GM12878 (cell line): ENCODE data around the gene MEGF6. TPM values are rescaled to one million over a fixed set of nuclear protein-coding genes. Genes with fewer than 3 reads are reported as not detected.

Source experiments
- ATAC-seq: fragments of 200-7000 bp; cut with Tn5 transposase; 3 replicates; pipeline ENCODE4 v1.9.1; 2020; ENCODE audit warnings: mild to moderate bottlenecking, moderate library complexity
- BruUV-seq: library from RNA; stranded (reverse); fragments of 400-500 nt; replicated peaks from 2 replicates; lab custom pipeline; 2021; lab: Mats Ljungman, UMichigan
- CTCF ChIA-PET: fragments of 300-600 bp; sonication (Branson Sonifier 250); formaldehyde crosslinking; extraction: SDS; loops from one replicate; lab custom pipeline; 2021; ENCODE audit warnings: inconsistent platforms; lab: Yijun Ruan, JAX
- POLR2A ChIA-PET: fragments of 350-600 bp; formaldehyde crosslinking; extraction: SDS; loops from one replicate; lab custom pipeline; 2021; ENCODE audit warnings: inconsistent platforms; lab: Charles Lee
- RAD21 ChIA-PET: fragments of 300-600 bp; sonication (Branson Sonifier 250); formaldehyde crosslinking; loops from one replicate; lab custom pipeline; 2023; ENCODE audit warnings: antibody characterized with exemption; ENCODE audit not compliant: unreplicated experiment; lab: Charles Lee
- SMC1A ChIA-PET: fragments of 300-600 bp; sonication (Branson Sonifier 250); formaldehyde crosslinking; loops from one replicate; lab custom pipeline; 2023; ENCODE audit not compliant: unreplicated experiment, uncharacterized antibody; lab: Charles Lee
- DNase-seq: peaks from one replicate; pipeline ENCODE4 v3.0.0-alpha.2; 2011; ENCODE audit warnings: low read depth, low spot score
- FAIRE-seq: peaks from 3 replicates; lab custom pipeline; 2011; peaks lifted over from hg19 to GRCh38; lab: Jason Lieb, UNC
- H2AFZ ChIP-seq: 2 replicates; pipeline ENCODE4 v1.6.0; 2011; ENCODE audit warnings: low read depth, low read length, control low read depth; ENCODE audit not compliant: control insufficient read depth
- H3K27ac ChIP-seq: 2 replicates; pipeline ENCODE4 v1.5.1; 2011; ENCODE audit warnings: control low read depth; ENCODE audit not compliant: control insufficient read depth, insufficient read depth
- H3K27me3 ChIP-seq, 2 experiments: replicated peaks in 1 of 2; 2 replicates each; pipeline versions ENCODE4 v1.6.0 to v1.6.1; 2011; ENCODE audit warnings: low read length in 1 of 2; ENCODE audit not compliant: control insufficient read depth in 2 of 2, insufficient read depth in 2 of 2
- H3K36me3 ChIP-seq, 2 experiments: 2 replicates each; pipeline ENCODE4 v1.5.1; 2011; ENCODE audit warnings: low read length in 1 of 2; ENCODE audit not compliant: control insufficient read depth in 2 of 2, insufficient read depth in 2 of 2
- H3K4me1 ChIP-seq: 2 replicates; pipeline ENCODE4 v1.6.1; 2011; ENCODE audit warnings: mild to moderate bottlenecking, low read length, moderate library complexity, mixed read lengths; ENCODE audit not compliant: control insufficient read depth, insufficient read depth
- H3K4me2 ChIP-seq: 2 replicates; pipeline ENCODE4 v1.6.0; 2011; ENCODE audit warnings: control low read depth; ENCODE audit not compliant: control insufficient read depth, insufficient read depth
- H3K4me3 ChIP-seq: fragments of 200-600 bp; sonication (generic); 2 replicates; pipeline ENCODE4 v1.5.1; 2016
- H3K79me2 ChIP-seq: 2 replicates; pipeline ENCODE4 v1.6.0; 2011; ENCODE audit warnings: low read length; ENCODE audit not compliant: control insufficient read depth, insufficient read depth
- H3K9ac ChIP-seq: 2 replicates; pipeline ENCODE4 v1.8.0; 2011; ENCODE audit warnings: low read length, control low read depth, mixed read lengths; ENCODE audit not compliant: control insufficient read depth, insufficient read depth
- H3K9me3 ChIP-seq: replicated peaks from 3 replicates; pipeline ENCODE4 v1.5.1; 2011; ENCODE audit warnings: mild to moderate bottlenecking, low read length; ENCODE audit not compliant: control insufficient read depth, insufficient read depth
- H4K20me1 ChIP-seq: 2 replicates; pipeline ENCODE4 v1.6.0; 2011; ENCODE audit not compliant: control insufficient read depth, insufficient read depth
- CBX5 ChIP-seq: sonication (generic); IDR thresholded peaks from 2 replicates; pipeline ENCODE4 v1.6.1; 2016; ENCODE audit warnings: low read depth, moderate library complexity, mild to moderate bottlenecking, inconsistent platforms
- CEBPZ ChIP-seq: fragments of 150-350 bp; IDR thresholded peaks from 2 replicates; pipeline ENCODE4 v1.6.1; 2016; ENCODE audit warnings: low read depth, low read length
- FOS ChIP-seq: IDR thresholded peaks from 3 replicates; pipeline ENCODE4 v1.6.1; 2011; ENCODE audit warnings: borderline replicate concordance; ENCODE audit not compliant: insufficient read length; ENCODE audit errors: extremely low read depth
- HDAC6 ChIP-seq: fragments of 200-600 bp; sonication (generic); IDR thresholded peaks from one replicate; pipeline ENCODE4 v1.8.0; 2017; ENCODE audit warnings: antibody characterized with exemption; ENCODE audit not compliant: unreplicated experiment
- HSF1 ChIP-seq: fragments of 150-350 bp; IDR thresholded peaks from 2 replicates; pipeline ENCODE4 v1.6.1; 2014; ENCODE audit warnings: mild to moderate bottlenecking, low read depth, low read length
- MAX ChIP-seq: IDR thresholded peaks from 2 replicates; pipeline ENCODE4 v1.6.1; 2012; ENCODE audit warnings: low read depth, low read length, improper control_type of control experiment
- MEF2B ChIP-seq: fragments of 450-650 bp; IDR thresholded peaks from 2 replicates; pipeline ENCODE4 v1.6.1; 2018; ENCODE audit warnings: mild to moderate bottlenecking, moderate library complexity; ENCODE audit not compliant: partially characterized antibody, poor library complexity, severe bottlenecking
- NR2C1 ChIP-seq: fragments of 450-650 bp; IDR thresholded peaks from 2 replicates; pipeline ENCODE4 v1.6.1; 2017; ENCODE audit warnings: antibody characterized with exemption, mild to moderate bottlenecking, moderate library complexity
- ZNF274 ChIP-seq: IDR thresholded peaks from one replicate; pipeline ENCODE4 v1.8.0; 2011; ENCODE audit not compliant: insufficient read length, insufficient read depth
- ZNF622 ChIP-seq: fragments of 450-650 bp; IDR thresholded peaks from 2 replicates; pipeline ENCODE4 v1.6.1; 2017; ENCODE audit warnings: mild to moderate bottlenecking, inconsistent platforms
- WGBS: methylation state at CpG from one replicate; pipeline ENCODE4 v1.1.6; 2016; ENCODE audit warnings: low lambda C conversion rate; ENCODE audit not compliant: insufficient replicate concordance, insufficient coverage; ENCODE audit errors: missing lambda C conversion rate; 5-methylcytosine and 5-hydroxymethylcytosine counted together
- in situ Hi-C: fragments of 300-500 bp; cut with MboI; formaldehyde crosslinking; loops from 9 replicates; pipeline ENCODE4 v1.14.3; 2018; ENCODE audit warnings: mixed read lengths
- intact Hi-C: fragments of 100-400 bp; cut with micrococcal nuclease; formaldehyde crosslinking; loops from one replicate; pipeline ENCODE4 v1.14.2; 2022; ENCODE audit not compliant: unreplicated experiment
- polyA plus RNA-seq, 11 experiments: library from polyadenylated mRNA; depleted of rRNA in 4 of 11; unstranded in 6 of 11; stranded (reverse) in 5 of 11; fragments of >200 nt; fragmentation: Nextera tagmentation in 4 of 11; fragmentation: Illumina TruSeq in 1 of 11; extraction: Ambion mirVana in 4 of 11; extraction: Trizol in 1 of 11; gene quantifications; 1 replicate in 1 of 11; 2 replicates in 10 of 11; pipeline versions ENCODE4 v1.2.1 to v1.2.3, GENCODE V29; 2011 to 2016; ENCODE audit warnings: inconsistent platforms in 2 of 11, missing spikeins in 2 of 11, low read depth in 1 of 11
- total RNA-seq, 4 experiments: library from RNA; depleted of rRNA in 3 of 4; stranded (reverse); fragments of >200 nt in 3 of 4; fragmentation: Illumina TruSeq in 1 of 4; extraction: Trizol in 1 of 4; gene quantifications; 2 replicates each; pipeline versions ENCODE4 v1.2.1 to v1.2.3, GENCODE V29; 2013 to 2021
- TF ChIP-seq, protein P1 (sequence below): IDR thresholded peaks from 2 replicates; pipeline ENCODE4 v1.6.1; 2012; ENCODE audit warnings: low read depth, low read length, improper control_type of control experiment
- TF ChIP-seq, protein P2 (sequence below): fragments of 450-650 bp; IDR thresholded peaks from 2 replicates; pipeline ENCODE4 v1.6.1; 2017; ENCODE audit warnings: mild to moderate bottlenecking, moderate library complexity

Gene MEGF6
- total and polyA plus RNA-seq, 10 of the 15 experiments (the other 5 are each of a cell fraction or from before 2014, with no cell fraction given) = 0.03 to 0.41 TPM; not detected in 8

DNA sequence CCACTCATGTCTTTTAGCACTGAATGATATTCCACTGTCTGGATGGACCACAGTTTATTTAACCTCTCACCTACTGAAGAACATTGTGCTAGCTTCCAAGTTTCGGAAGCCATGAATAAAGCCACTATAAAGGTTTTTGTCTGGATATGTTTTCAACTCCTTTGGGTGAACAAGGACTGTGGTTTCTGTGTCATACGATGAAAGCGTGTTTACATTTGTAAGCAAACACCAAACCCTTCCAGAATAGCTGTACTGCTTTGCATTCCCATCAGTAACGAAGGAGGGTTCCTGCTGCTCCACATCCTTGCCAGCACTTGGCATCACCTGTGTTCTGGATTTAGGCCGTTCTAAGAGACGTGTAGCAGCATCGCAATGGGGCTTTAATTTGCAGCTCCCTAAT is 167.5 kb downstream of the MEGF6 start:
- Histone ChIP-seq H3K4me2 (no peak overlapping the region), H3K27ac (no peak overlapping the region), H3K4me1 (no peaks in the 10 kb centered on the region), H3K9me3 (no peaks in the 10 kb centered on the region), H3K4me3 (no peak overlapping the region), H3K79me2 (no peaks in the 10 kb centered on the region), H3K27me3 (peaks cover 0 to 4% of the 10 kb centered on the region in 2 experiments; a peak in 2 of 4 replicates), H3K9ac (no peak overlapping the region), H4K20me1 (no peaks in the 10 kb centered on the region), H3K36me3 (no peaks in the 10 kb centered on the region), H2AFZ (no peak overlapping the region)
- in situ Hi-C loops = no loop called here
- ATAC-seq = no peak
- 44% methylated on average over 7 of the region's 7 CpGs for WGBS
- RAD21 ChIA-PET = no interaction called here
- no peak for DNase-seq
- POLR2A ChIA-PET = no interaction called here
- no peak for FAIRE-seq
- intact Hi-C loops = no loop called here
- CTCF ChIA-PET = no interaction called here
- SMC1A ChIA-PET = no interaction called here
- BruUV-seq = no TSS peak
- TF ChIP-seq NR2C1 (no peak), CBX5 (no peak), FOS (no peak), ZNF274 (no peak), HSF1 (no peak), MEF2B (no peak), CEBPZ (no peak), HDAC6 (no peak), MAX (no peak), ZNF622 (no peak)
- TF ChIP-seq, protein P1, sequence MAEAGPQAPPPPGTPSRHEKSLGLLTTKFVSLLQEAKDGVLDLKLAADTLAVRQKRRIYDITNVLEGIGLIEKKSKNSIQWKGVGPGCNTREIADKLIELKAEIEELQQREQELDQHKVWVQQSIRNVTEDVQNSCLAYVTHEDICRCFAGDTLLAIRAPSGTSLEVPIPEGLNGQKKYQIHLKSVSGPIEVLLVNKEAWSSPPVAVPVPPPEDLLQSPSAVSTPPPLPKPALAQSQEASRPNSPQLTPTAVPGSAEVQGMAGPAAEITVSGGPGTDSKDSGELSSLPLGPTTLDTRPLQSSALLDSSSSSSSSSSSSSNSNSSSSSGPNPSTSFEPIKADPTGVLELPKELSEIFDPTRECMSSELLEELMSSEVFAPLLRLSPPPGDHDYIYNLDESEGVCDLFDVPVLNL = no peak
- TF ChIP-seq, protein P2, sequence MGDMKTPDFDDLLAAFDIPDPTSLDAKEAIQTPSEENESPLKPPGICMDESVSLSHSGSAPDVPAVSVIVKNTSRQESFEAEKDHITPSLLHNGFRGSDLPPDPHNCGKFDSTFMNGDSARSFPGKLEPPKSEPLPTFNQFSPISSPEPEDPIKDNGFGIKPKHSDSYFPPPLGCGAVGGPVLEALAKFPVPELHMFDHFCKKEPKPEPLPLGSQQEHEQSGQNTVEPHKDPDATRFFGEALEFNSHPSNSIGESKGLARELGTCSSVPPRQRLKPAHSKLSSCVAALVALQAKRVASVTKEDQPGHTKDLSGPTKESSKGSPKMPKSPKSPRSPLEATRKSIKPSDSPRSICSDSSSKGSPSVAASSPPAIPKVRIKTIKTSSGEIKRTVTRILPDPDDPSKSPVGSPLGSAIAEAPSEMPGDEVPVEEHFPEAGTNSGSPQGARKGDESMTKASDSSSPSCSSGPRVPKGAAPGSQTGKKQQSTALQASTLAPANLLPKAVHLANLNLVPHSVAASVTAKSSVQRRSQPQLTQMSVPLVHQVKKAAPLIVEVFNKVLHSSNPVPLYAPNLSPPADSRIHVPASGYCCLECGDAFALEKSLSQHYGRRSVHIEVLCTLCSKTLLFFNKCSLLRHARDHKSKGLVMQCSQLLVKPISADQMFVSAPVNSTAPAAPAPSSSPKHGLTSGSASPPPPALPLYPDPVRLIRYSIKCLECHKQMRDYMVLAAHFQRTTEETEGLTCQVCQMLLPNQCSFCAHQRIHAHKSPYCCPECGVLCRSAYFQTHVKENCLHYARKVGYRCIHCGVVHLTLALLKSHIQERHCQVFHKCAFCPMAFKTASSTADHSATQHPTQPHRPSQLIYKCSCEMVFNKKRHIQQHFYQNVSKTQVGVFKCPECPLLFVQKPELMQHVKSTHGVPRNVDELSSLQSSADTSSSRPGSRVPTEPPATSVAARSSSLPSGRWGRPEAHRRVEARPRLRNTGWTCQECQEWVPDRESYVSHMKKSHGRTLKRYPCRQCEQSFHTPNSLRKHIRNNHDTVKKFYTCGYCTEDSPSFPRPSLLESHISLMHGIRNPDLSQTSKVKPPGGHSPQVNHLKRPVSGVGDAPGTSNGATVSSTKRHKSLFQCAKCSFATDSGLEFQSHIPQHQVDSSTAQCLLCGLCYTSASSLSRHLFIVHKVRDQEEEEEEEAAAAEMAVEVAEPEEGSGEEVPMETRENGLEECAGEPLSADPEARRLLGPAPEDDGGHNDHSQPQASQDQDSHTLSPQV = no peak
